Measurements from ENCODE around the gene FAM114A1. TPM values are rescaled to one million over a fixed set of nuclear protein-coding genes. Genes with fewer than 3 reads are reported as not detected.
A peak's percentile ranks its signal among the peaks of the same experiment; 100 is the strongest.

Gene FAM114A1
- polyA plus RNA-seq, 2 of the 4 experiments (the other 2 are of a cell fraction): 44.2 to 55.4 TPM

DNA sequence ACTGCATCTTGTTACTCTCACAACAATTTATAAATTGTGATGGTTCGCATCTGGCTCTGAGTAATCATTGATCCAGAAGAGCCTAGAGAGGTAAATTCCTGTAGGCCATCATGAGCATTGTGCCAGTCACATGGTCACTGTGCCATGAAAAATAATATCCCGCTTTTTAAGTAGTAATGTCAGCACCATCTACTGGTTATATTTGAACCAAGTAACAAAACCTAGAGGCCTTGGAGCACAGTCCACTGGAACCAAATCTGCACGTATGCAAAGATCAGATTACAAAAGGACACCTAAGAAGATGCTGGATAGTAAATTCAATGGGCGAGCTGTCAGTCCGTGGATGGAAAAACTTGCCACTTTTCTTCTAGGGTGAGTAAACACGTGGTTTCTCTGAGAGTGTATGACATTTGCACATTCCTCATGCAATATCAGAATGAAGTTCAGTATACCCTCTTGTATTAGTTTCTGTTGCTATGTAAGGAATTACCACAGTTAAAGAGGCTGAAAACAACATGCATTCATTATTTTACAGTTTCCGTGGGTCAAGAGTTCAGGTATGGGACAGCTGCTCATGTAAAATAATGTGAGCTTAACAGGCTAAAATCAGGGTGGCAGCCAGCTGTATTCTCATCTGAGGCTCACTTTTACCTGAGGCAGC is 26.8 kb downstream of the FAM114A1 start:
- CTCF ChIA-PET: interaction anchor here (2.2 kb wide), 1 partner anchor 8 kb away, joined by 9 read pairs; no protein-coding TSS in a partner anchor
- H3K4me2 ChIP-seq: no peak overlapping the region
- no peaks in the 10 kb centered on the region for H3K9me3 ChIP-seq
- ATAC-seq: peak; percentile 34 to 38; a peak in 1 of 6 replicates
- POLR2A ChIA-PET: no interaction called here
- FAIRE-seq: no peak
- H3K27ac ChIP-seq: no peak overlapping the region
- WGBS (ENCODE audit: missing lambda C conversion rate): 91% methylated on average over 7 of the region's 7 CpGs
- H3K4me1 ChIP-seq: peaks cover 12% of the 10 kb centered on the region; the same call in 2 of the 3 replicates
- H3K4me3 ChIP-seq: no peak overlapping the region
- peak in 1 of 2 experiments; percentile 26 for DNase-seq (ENCODE audit: low read depth in 1 of 2, low spot score in 1 of 2)
- TF ChIP-seq KDM5A (IDR thresholded peaks at IDR 0.05): no peak
- TF ChIP-seq RAD21 (conservative IDR thresholded peaks at IDR 0.05 in 1 of 2, IDR thresholded peaks at IDR 0.05 in 1 of 2): peak in 1 of 2 experiments; percentile 13; a peak in 2 of 5 replicates

DNA sequence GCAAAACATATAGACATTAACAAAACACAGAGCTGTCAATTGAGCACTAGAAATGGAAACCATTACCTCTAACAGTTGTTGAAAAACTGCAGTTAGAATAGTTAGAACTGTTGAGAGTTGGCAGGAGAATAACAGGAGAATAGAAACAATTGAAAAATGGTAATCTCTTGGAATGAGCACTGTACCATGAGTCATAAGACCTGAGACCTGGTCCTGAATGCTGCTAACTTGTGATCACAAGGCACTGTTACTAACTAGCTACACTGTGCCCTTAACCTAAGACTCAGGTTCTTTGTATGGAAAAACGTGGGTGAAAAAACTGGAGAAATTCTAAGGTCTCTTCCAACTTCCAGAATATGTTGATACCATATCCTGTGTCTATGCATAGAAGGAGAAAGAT is 29.3 kb downstream of the FAM114A1 start:
- TF ChIP-seq, protein P1, sequence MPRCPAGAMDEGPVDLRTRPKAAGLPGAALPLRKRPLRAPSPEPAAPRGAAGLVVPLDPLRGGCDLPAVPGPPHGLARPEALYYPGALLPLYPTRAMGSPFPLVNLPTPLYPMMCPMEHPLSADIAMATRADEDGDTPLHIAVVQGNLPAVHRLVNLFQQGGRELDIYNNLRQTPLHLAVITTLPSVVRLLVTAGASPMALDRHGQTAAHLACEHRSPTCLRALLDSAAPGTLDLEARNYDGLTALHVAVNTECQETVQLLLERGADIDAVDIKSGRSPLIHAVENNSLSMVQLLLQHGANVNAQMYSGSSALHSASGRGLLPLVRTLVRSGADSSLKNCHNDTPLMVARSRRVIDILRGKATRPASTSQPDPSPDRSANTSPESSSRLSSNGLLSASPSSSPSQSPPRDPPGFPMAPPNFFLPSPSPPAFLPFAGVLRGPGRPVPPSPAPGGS (IDR thresholded peaks at IDR 0.05): no peak
- no peak for TF ChIP-seq HOXB13 (CRISPR knock-in tag; IDR thresholded peaks at IDR 0.05; ENCODE audit: low read depth)
- no peak for TF ChIP-seq FOSB (CRISPR knock-in tag; IDR thresholded peaks at IDR 0.05)
- no peak for TF ChIP-seq MAZ (IDR thresholded peaks at IDR 0.05; ENCODE audit: borderline replicate concordance, low read depth, low read length)
- TF ChIP-seq, protein P2, sequence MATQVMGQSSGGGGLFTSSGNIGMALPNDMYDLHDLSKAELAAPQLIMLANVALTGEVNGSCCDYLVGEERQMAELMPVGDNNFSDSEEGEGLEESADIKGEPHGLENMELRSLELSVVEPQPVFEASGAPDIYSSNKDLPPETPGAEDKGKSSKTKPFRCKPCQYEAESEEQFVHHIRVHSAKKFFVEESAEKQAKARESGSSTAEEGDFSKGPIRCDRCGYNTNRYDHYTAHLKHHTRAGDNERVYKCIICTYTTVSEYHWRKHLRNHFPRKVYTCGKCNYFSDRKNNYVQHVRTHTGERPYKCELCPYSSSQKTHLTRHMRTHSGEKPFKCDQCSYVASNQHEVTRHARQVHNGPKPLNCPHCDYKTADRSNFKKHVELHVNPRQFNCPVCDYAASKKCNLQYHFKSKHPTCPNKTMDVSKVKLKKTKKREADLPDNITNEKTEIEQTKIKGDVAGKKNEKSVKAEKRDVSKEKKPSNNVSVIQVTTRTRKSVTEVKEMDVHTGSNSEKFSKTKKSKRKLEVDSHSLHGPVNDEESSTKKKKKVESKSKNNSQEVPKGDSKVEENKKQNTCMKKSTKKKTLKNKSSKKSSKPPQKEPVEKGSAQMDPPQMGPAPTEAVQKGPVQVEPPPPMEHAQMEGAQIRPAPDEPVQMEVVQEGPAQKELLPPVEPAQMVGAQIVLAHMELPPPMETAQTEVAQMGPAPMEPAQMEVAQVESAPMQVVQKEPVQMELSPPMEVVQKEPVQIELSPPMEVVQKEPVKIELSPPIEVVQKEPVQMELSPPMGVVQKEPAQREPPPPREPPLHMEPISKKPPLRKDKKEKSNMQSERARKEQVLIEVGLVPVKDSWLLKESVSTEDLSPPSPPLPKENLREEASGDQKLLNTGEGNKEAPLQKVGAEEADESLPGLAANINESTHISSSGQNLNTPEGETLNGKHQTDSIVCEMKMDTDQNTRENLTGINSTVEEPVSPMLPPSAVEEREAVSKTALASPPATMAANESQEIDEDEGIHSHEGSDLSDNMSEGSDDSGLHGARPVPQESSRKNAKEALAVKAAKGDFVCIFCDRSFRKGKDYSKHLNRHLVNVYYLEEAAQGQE (IDR thresholded peaks at IDR 0.05): no peak
- TF ChIP-seq, protein P3, sequence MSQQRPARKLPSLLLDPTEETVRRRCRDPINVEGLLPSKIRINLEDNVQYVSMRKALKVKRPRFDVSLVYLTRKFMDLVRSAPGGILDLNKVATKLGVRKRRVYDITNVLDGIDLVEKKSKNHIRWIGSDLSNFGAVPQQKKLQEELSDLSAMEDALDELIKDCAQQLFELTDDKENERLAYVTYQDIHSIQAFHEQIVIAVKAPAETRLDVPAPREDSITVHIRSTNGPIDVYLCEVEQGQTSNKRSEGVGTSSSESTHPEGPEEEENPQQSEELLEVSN (IDR thresholded peaks at IDR 0.05; ENCODE audit: borderline replicate concordance, low read depth): no peak
- TF ChIP-seq TP53 (CRISPR knock-in tag; IDR thresholded peaks at IDR 0.05): no peak
- TF ChIP-seq EHF (CRISPR knock-in tag; IDR thresholded peaks at IDR 0.05): no peak
- TF ChIP-seq NR3C1 (IDR thresholded peaks at IDR 0.05): no peak
- TF ChIP-seq, protein P4, sequence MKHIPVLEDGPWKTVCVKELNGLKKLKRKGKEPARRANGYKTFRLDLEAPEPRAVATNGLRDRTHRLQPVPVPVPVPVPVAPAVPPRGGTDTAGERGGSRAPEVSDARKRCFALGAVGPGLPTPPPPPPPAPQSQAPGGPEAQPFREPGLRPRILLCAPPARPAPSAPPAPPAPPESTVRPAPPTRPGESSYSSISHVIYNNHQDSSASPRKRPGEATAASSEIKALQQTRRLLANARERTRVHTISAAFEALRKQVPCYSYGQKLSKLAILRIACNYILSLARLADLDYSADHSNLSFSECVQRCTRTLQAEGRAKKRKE (CRISPR knock-in tag; IDR thresholded peaks at IDR 0.05; ENCODE audit: low read depth): no peak
- TF ChIP-seq JUNB (IDR thresholded peaks at IDR 0.05): no peak
- no peak for TF ChIP-seq PHF8 (IDR thresholded peaks at IDR 0.05; ENCODE audit: borderline replicate concordance, low read depth)
- TF ChIP-seq, protein P5, sequence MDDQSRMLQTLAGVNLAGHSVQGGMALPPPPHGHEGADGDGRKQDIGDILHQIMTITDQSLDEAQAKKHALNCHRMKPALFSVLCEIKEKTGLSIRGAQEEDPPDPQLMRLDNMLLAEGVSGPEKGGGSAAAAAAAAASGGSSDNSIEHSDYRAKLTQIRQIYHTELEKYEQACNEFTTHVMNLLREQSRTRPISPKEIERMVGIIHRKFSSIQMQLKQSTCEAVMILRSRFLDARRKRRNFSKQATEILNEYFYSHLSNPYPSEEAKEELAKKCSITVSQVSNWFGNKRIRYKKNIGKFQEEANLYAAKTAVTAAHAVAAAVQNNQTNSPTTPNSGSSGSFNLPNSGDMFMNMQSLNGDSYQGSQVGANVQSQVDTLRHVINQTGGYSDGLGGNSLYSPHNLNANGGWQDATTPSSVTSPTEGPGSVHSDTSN (IDR thresholded peaks at IDR 0.05): no peak
- no peak for TF ChIP-seq BHLHE40 (IDR thresholded peaks at IDR 0.05; ENCODE audit: low read depth, low read length)
- no peak for TF ChIP-seq SMC3 (IDR thresholded peaks at IDR 0.05)
- no peak for TF ChIP-seq EP300 (IDR thresholded peaks at IDR 0.05)
- no peak for TF ChIP-seq RCOR1 (IDR thresholded peaks at IDR 0.05; ENCODE audit: low read depth, low read length)
- no peak for TF ChIP-seq RARB (CRISPR knock-in tag; IDR thresholded peaks at IDR 0.05)
- no peak for TF ChIP-seq CBX2 (IDR thresholded peaks at IDR 0.05; ENCODE audit: borderline replicate concordance, low read depth)
- Histone ChIP-seq H3K4me3 (no peak overlapping the region), H3K4me1 (no peaks in the 10 kb centered on the region), H3K9me3 (no peaks in the 10 kb centered on the region), H3K27ac (no peak overlapping the region), H3K4me2 (no peak overlapping the region)
- ChIA-PET POLR2A (no interaction called here), CTCF (interaction anchor here (0.8 to 2.6 kb wide), 2 partner anchors 137 to 231 kb away, joined by 3 to 11 read pairs; no protein-coding TSS in a partner anchor)
- FAIRE-seq (no peak), ATAC-seq (no peak), DNase-seq (ENCODE audit: low read depth in 1 of 2, low spot score in 1 of 2) (no peak)
- 67% methylated on average over 1 of the region's 1 CpG for WGBS (ENCODE audit: missing lambda C conversion rate)
